HepG2 (cell line): ENCODE measurements around the gene ST6GALNAC3. TPM values are rescaled to one million over a fixed set of nuclear protein-coding genes. Genes with fewer than 3 reads are reported as not detected.

ENCODE experiments used
- ATAC-seq: fragments of 200-7000 bp; cut with Tn5 transposase; 3 replicates; pipeline ENCODE4 v1.9.1; 2020; ENCODE audit warnings: mild to moderate bottlenecking, moderate library complexity
- BruUV-seq: library from RNA; stranded (reverse); fragments of 400-500 nt; replicated peaks from 2 replicates; lab custom pipeline; 2021; lab: Mats Ljungman, UMichigan
- CTCF ChIA-PET: fragments of 300-600 bp; formaldehyde crosslinking; extraction: SDS; loops from one replicate; lab custom pipeline; 2021; ENCODE audit warnings: low total read pairs, inconsistent platforms, low intra/inter-chr PET ratio; lab: Yijun Ruan, JAX
- POLR2A ChIA-PET: fragments of 350-600 bp; sonication (Branson Sonifier 250); formaldehyde crosslinking; loops from one replicate; lab custom pipeline; 2020; ENCODE audit warnings: antibody characterized with exemption, inconsistent platforms; lab: Yijun Ruan, JAX
- DNase-seq: peaks from one replicate; pipeline ENCODE4 v3.0.0-alpha.2; 2015; ENCODE audit warnings: low spot score
- FAIRE-seq: peaks from 3 replicates; lab custom pipeline; 2011; peaks lifted over from hg19 to GRCh38; lab: Jason Lieb, UNC
- H2AFZ ChIP-seq: one replicate; pipeline ENCODE4 v1.6.1; 2011; ENCODE audit warnings: low read length, inconsistent platforms
- H3K27ac ChIP-seq: fragments of 300-600 bp; 3 replicates; pipeline ENCODE4 v1.8.0; 2011; ENCODE audit warnings: mixed run types, mild to moderate bottlenecking, mixed read lengths, low read length, inconsistent platforms; ENCODE audit not compliant: insufficient read depth; ENCODE audit errors: extremely low read length
- H3K27me3 ChIP-seq, 2 experiments: fragments of 200-600 bp in 1 of 2; 2 replicates in 1 of 2; 3 replicates in 1 of 2; pipeline versions ENCODE4 v1.6.0 to v1.8.0; 2011; ENCODE audit warnings: low read length in 2 of 2, mild to moderate bottlenecking in 2 of 2, moderate library complexity in 2 of 2, inconsistent platforms in 1 of 2; ENCODE audit not compliant: insufficient read depth in 2 of 2, control insufficient read depth in 1 of 2
- H3K36me3 ChIP-seq, 2 experiments: fragments of 200-600 bp in 1 of 2; replicated peaks in 1 of 2; 2 replicates in 1 of 2; 3 replicates in 1 of 2; pipeline versions ENCODE4 v1.5.1 to v1.8.0; 2011; ENCODE audit warnings: low read length in 2 of 2, inconsistent platforms in 1 of 2; ENCODE audit not compliant: insufficient read depth in 2 of 2, control insufficient read depth in 1 of 2
- H3K4me1 ChIP-seq: 2 replicates; pipeline ENCODE4 v1.5.1; 2012; ENCODE audit warnings: low read length, inconsistent platforms; ENCODE audit not compliant: insufficient read depth
- H3K4me2 ChIP-seq: 2 replicates; pipeline ENCODE4 v1.6.0; 2011; ENCODE audit warnings: low read depth, low read length, inconsistent platforms
- H3K4me3 ChIP-seq, 3 experiments: fragments of 200-600 bp in 1 of 3; sonication (generic), shearing (Covaris generic) in 1 of 3; replicated peaks in 1 of 3; 2 replicates each; pipeline ENCODE4 v1.5.1; 2011 to 2016; ENCODE audit warnings: low read length in 3 of 3, inconsistent platforms in 2 of 3, low read depth in 2 of 3, mild to moderate bottlenecking in 2 of 3, control low read depth in 1 of 3, mixed read lengths in 1 of 3; ENCODE audit not compliant: insufficient read depth in 1 of 3
- H3K79me2 ChIP-seq: one replicate; pipeline ENCODE4 v1.6.1; 2011; ENCODE audit warnings: low read length, inconsistent platforms; ENCODE audit not compliant: insufficient read depth
- H3K9ac ChIP-seq: 2 replicates; pipeline ENCODE4 v1.6.0; 2011; ENCODE audit warnings: mild to moderate bottlenecking, low read depth, low read length, inconsistent platforms; ENCODE audit not compliant: insufficient read depth
- H3K9me3 ChIP-seq: 2 replicates; pipeline ENCODE4 v1.5.1; 2012; ENCODE audit warnings: mild to moderate bottlenecking, low read length
- H4K20me1 ChIP-seq: 2 replicates; pipeline ENCODE4 v1.6.0; 2011; ENCODE audit warnings: inconsistent platforms, mild to moderate bottlenecking, low read length, moderate library complexity; ENCODE audit not compliant: insufficient read depth
- CSRNP2 ChIP-seq: sonication (generic); formaldehyde crosslinking; conservative IDR thresholded peaks from 2 replicates; pipeline ENCODE4 v1.8.0; 2022; ENCODE audit warnings: low read depth, missing genetic modification reagents
- IKZF5 ChIP-seq: IDR thresholded peaks from 2 replicates; pipeline ENCODE4 v1.6.1; 2018; ENCODE audit warnings: missing genetic modification reagents, mild to moderate bottlenecking, missing compliant biosample characterization
- KLF12 ChIP-seq: sonication (generic); formaldehyde crosslinking; IDR thresholded peaks from 2 replicates; pipeline ENCODE4 v1.4.0; 2020; ENCODE audit warnings: missing genetic modification reagents, borderline replicate concordance
- MTA3 ChIP-seq: sonication (generic); formaldehyde crosslinking; IDR thresholded peaks from 2 replicates; pipeline ENCODE4 v1.4.0; 2020; ENCODE audit warnings: missing genetic modification reagents
- TCF7 ChIP-seq: sonication (generic); IDR thresholded peaks from 2 replicates; pipeline ENCODE4 v1.6.1; 2016; ENCODE audit warnings: antibody characterized with exemption, low read depth
- UBTF ChIP-seq: sonication (generic); formaldehyde crosslinking; IDR thresholded peaks from 2 replicates; pipeline ENCODE4 v1.4.0; 2020; ENCODE audit warnings: mild to moderate bottlenecking, missing genetic modification reagents
- USF2 ChIP-seq, 2 experiments: sonication (generic) in 1 of 2; formaldehyde crosslinking in 1 of 2; IDR thresholded peaks; 2 replicates each; pipeline versions ENCODE4 v1.5.1 to v1.6.1; 2011 to 2020; ENCODE audit warnings: borderline replicate concordance in 1 of 2, low read depth in 1 of 2, low read length in 1 of 2, mild to moderate bottlenecking in 1 of 2, missing genetic modification reagents in 1 of 2, moderate library complexity in 1 of 2
- ZFP41 ChIP-seq: sonication (generic); formaldehyde crosslinking; IDR thresholded peaks from 2 replicates; pipeline ENCODE4 v1.4.0; 2020; ENCODE audit warnings: mild to moderate bottlenecking, missing genetic modification reagents, borderline replicate concordance
- ZNF12 ChIP-seq: sonication (generic); formaldehyde crosslinking; IDR thresholded peaks from 2 replicates; pipeline ENCODE4 v1.5.0; 2020; ENCODE audit warnings: missing genetic modification reagents
- ZNF33A ChIP-seq: sonication (generic); formaldehyde crosslinking; IDR thresholded peaks from 2 replicates; pipeline ENCODE4 v1.5.1; 2020; ENCODE audit warnings: missing genetic modification reagents, mild to moderate bottlenecking, moderate library complexity, borderline replicate concordance
- ZNF512 ChIP-seq: sonication (generic); formaldehyde crosslinking; IDR thresholded peaks from 2 replicates; pipeline ENCODE4 v1.4.0; 2020; ENCODE audit warnings: mild to moderate bottlenecking, missing genetic modification reagents
- ZNF547 ChIP-seq: sonication (generic); formaldehyde crosslinking; IDR thresholded peaks from 2 replicates; pipeline ENCODE4 v1.5.1; 2020; ENCODE audit warnings: mild to moderate bottlenecking, missing genetic modification reagents
- ZNF605 ChIP-seq: sonication (generic); formaldehyde crosslinking; IDR thresholded peaks from 2 replicates; pipeline ENCODE4 v1.8.0; 2022; ENCODE audit warnings: mild to moderate bottlenecking, missing genetic modification reagents
- ZNF607 ChIP-seq: sonication (generic); formaldehyde crosslinking; IDR thresholded peaks from 2 replicates; pipeline ENCODE4 v1.5.1; 2020; ENCODE audit warnings: missing genetic modification reagents, mild to moderate bottlenecking, borderline replicate concordance
- WGBS: methylation state at CpG from one replicate; pipeline ENCODE4 v1.1.6; 2017; ENCODE audit warnings: low lambda C conversion rate; 5-methylcytosine and 5-hydroxymethylcytosine counted together
- in situ Hi-C: cut with HindIII; loops from 2 replicates; pipeline ENCODE4 v1.10.0; 2017; ENCODE audit warnings: low pct_unique_long_range_greater_than_20kb; ENCODE audit not compliant: extremely low pct_ligation_motif_present
- intact Hi-C: fragments of 100-400 bp; cut with micrococcal nuclease; formaldehyde crosslinking; loops from one replicate; pipeline ENCODE4 v1.10.0; 2022; ENCODE audit not compliant: unreplicated experiment
- polyA plus RNA-seq, 8 experiments: library from polyadenylated mRNA; depleted of rRNA in 3 of 8; stranded (reverse) in 7 of 8; unstranded in 1 of 8; fragments of >200 nt; fragmentation: Illumina TruSeq in 4 of 8; extraction: Trizol in 4 of 8; gene quantifications; 2 replicates each; pipeline versions ENCODE4 v1.2.1 to v1.2.3, GENCODE V29; 2011 to 2016; ENCODE audit warnings: low read depth in 4 of 8, missing spikeins in 1 of 8, mixed read lengths in 1 of 8; ENCODE audit not compliant: insufficient read depth in 1 of 8
- total RNA-seq, 5 experiments: library from RNA; depleted of rRNA; stranded (reverse); fragments of >200 nt; fragmentation: Illumina TruSeq; extraction: Trizol; gene quantifications; 2 replicates each; pipeline ENCODE4 v1.2.3, GENCODE V29; 2016; ENCODE audit warnings: low read depth in 1 of 5

The ST6GALNAC3 gene
- total and polyA plus RNA-seq, 2 of the 13 experiments (the other 11 are each of a cell fraction or from before 2014, with no cell fraction given): not detected

- TF ChIP-seq CSRNP2 (no peak), MTA3 (CRISPR knock-in tag) (no peak), KLF12 (CRISPR knock-in tag) (no peak), ZNF12 (CRISPR knock-in tag) (no peak), ZNF512 (CRISPR knock-in tag) (no peak), ZNF605 (no peak), ZFP41 (CRISPR knock-in tag) (no peak)
Measured at GRCh38 chr1:76500116-76500515, 425.6 kb downstream of the ST6GALNAC3 start (continued).

- POLR2A ChIA-PET: no interaction called here
- BruUV-seq: no TSS peak
- intact Hi-C loops: no loop called here
- no peak for ATAC-seq
- Histone ChIP-seq H3K4me1 (no peaks in the 10 kb centered on the region), H3K4me2 (no peak overlapping the region), H3K9ac (no peak overlapping the region), H3K9me3 (no peaks in the 10 kb centered on the region), H3K36me3 (no peaks in the 10 kb centered on the region), H3K79me2 (no peaks in the 10 kb centered on the region), H3K27ac (no peak overlapping the region), H3K4me3 (no peak overlapping the region), H3K27me3 (peaks cover 0 to 2% of the 10 kb centered on the region in 2 experiments; a peak in 1 of 5 replicates), H4K20me1 (no peaks in the 10 kb centered on the region), H2AFZ (no peak overlapping the region)
- no peak for FAIRE-seq
- DNase-seq: no peak
- in situ Hi-C loops: no loop called here
- CTCF ChIA-PET: no interaction called here
- 3% methylated on average over 2 of the region's 2 CpGs for WGBS
- TF ChIP-seq IKZF5 (CRISPR knock-in tag) (no peak), UBTF (CRISPR knock-in tag) (no peak), ZNF33A (CRISPR knock-in tag) (no peak), ZNF547 (CRISPR knock-in tag) (no peak), ZNF607 (CRISPR knock-in tag) (no peak), USF2 (IDR thresholded peaks at IDR 0.05; ENCODE audit: low read depth, low read length) (no peak), USF2 (CRISPR knock-in tag; IDR thresholded peaks at IDR 0.05; ENCODE audit: borderline replicate concordance) (no peak), TCF7 (no peak)
Measured at GRCh38 chr1:76501136-76501535, 426.6 kb downstream of the ST6GALNAC3 start.
